Caco-2 (cell line): ENCODE measurements around the gene EFNA2. TPM values are rescaled to one million over a fixed set of nuclear protein-coding genes. Genes with fewer than 3 reads are reported as not detected.

Experiments
- BruUV-seq: library from RNA; stranded (reverse); fragments of 400-500 nt; replicated peaks from 2 replicates; lab custom pipeline; 2021; lab: Mats Ljungman, UMichigan
- CTCF ChIA-PET: fragments of 300-600 bp; sonication (Branson Sonifier 250); formaldehyde crosslinking; loops from one replicate; lab custom pipeline; 2022; ENCODE audit warnings: antibody characterized with exemption; lab: Charles Lee
- POLR2A ChIA-PET: fragments of 300-600 bp; sonication (Branson Sonifier 250); formaldehyde crosslinking; loops from one replicate; lab custom pipeline; 2022; ENCODE audit warnings: antibody characterized with exemption; lab: Charles Lee
- DNase-seq, 2 experiments: peaks; one replicate each; pipeline versions ENCODE4 v3.0.0 to v3.0.0-alpha.2; 2020 to 2022
- H3K27me3 ChIP-seq: replicated peaks from 2 replicates; pipeline ENCODE4 v1.6.0; 2011; ENCODE audit warnings: low read length; ENCODE audit not compliant: control insufficient read depth, insufficient read depth
- H3K36me3 ChIP-seq: 2 replicates; pipeline ENCODE4 v1.5.1; 2011; ENCODE audit warnings: low read length; ENCODE audit not compliant: control insufficient read depth, insufficient read depth
- H3K4me1 ChIP-seq: fragments of 250-450 bp; sonication (Bioruptor Pico); 2 replicates; pipeline ENCODE4 v1.5.1; 2020; ENCODE audit warnings: mild to moderate bottlenecking
- H3K4me3 ChIP-seq: 2 replicates; pipeline ENCODE4 v1.5.1; 2011; ENCODE audit warnings: low read depth, mild to moderate bottlenecking, control low read depth, low read length
- H3K9me3 ChIP-seq: fragments of 250-450 bp; sonication (Bioruptor Pico); 2 replicates; pipeline ENCODE4 v1.5.1; 2020; ENCODE audit warnings: mild to moderate bottlenecking, moderate library complexity
- H3K27ac Mint-ChIP-seq: one replicate; pipeline ENCODE4 v1.8.0; 2022; ENCODE audit warnings: mixed read lengths; ENCODE audit not compliant: unreplicated experiment
- H3K27me3 Mint-ChIP-seq: one replicate; pipeline ENCODE4 v1.8.0; 2022; ENCODE audit warnings: mixed read lengths; ENCODE audit not compliant: insufficient read depth, unreplicated experiment
- H3K36me3 Mint-ChIP-seq: one replicate; pipeline ENCODE4 v1.8.0; 2022; ENCODE audit warnings: mild to moderate bottlenecking, mixed read lengths; ENCODE audit not compliant: insufficient read depth, unreplicated experiment
- H3K4me1 Mint-ChIP-seq: one replicate; pipeline ENCODE4 v1.8.0; 2022; ENCODE audit warnings: low read depth, mixed read lengths; ENCODE audit not compliant: unreplicated experiment
- H3K4me3 Mint-ChIP-seq: one replicate; pipeline ENCODE4 v1.8.0; 2022; ENCODE audit warnings: mild to moderate bottlenecking, moderate library complexity, mixed read lengths; ENCODE audit not compliant: unreplicated experiment
- H3K9me3 Mint-ChIP-seq: one replicate; pipeline ENCODE4 v1.8.0; 2022; ENCODE audit warnings: mixed read lengths; ENCODE audit not compliant: unreplicated experiment
- intact Hi-C: fragments of 100-400 bp; cut with micrococcal nuclease; formaldehyde crosslinking; loops from one replicate; pipeline ENCODE4 v1.10.0; 2022; ENCODE audit not compliant: unreplicated experiment
- total RNA-seq: library from RNA; stranded (reverse); gene quantifications from 2 replicates; pipeline ENCODE4 v1.2.3, GENCODE V29; 2022
- TF ChIP-seq, protein P1 (sequence below), 2 experiments: fragments of 200-600 bp in 1 of 2; IDR thresholded peaks; 1 replicate in 1 of 2; 2 replicates in 1 of 2; pipeline versions ENCODE4 v1.5.1 to v1.8.0; 2011 to 2022; ENCODE audit warnings: antibody characterized with exemption in 1 of 2, control low read depth in 1 of 2, inconsistent platforms in 1 of 2, low read depth in 1 of 2, low read length in 1 of 2, mild to moderate bottlenecking in 1 of 2, moderate library complexity in 1 of 2; ENCODE audit not compliant: insufficient read depth in 1 of 2, severe bottlenecking in 1 of 2, unreplicated experiment in 1 of 2

Gene EFNA2
- total RNA-seq, 1 experiment from 2014 or later = 18.6 TPM

DNA sequence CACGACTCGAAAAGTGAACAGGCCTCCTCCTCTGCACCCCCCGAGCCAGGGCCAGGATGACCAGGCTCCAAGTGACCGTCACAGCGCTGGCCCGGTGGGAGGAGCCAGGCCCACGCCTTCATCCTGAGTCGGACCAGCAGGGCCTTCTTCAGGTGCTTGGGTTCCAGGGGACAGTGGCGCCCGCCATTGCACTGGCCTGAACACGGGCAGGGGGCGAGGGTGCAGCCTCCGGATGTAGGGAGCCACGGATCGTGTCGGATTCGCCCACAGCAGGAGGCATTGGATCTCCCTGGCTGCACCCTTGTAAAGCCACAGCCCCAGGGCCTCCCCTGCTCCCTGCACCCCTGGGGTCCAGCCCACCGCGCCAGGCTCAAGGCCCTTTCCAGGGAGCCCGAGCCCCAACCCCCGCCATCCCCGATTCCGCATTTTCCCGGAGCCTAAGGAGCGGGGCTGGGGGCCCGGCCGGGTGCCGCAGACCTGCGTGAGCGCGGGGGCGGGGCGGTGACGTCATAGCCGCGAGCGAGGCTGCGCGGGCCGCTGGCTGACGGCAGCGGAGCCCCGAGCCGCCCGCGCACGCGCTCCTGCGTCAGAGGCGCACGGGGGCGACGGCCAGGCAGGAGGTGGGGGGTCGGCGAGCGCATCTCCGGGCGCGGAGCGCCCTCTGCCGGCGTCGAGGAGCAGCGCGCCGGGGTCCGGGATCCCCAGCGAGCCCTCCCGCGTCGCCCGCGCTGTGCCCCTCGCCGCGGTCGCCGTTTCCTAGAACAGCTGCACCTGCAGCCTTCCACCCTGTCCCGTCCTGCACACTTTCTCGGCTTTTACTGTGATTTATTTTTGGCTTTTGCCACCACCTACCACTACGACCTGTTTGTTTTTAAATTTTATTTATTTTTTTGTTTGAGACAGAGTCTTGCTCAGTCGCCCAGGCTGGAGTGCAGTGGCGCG, 45.6 kb upstream of the EFNA2 start:
- intact Hi-C loops = no loop called here
- CTCF ChIA-PET = interaction anchor here (0.5 to 2.1 kb wide), 4 partner anchors 17 to 79 kb away, joined by 3 to 23 read pairs (median 4); partner anchors contain the start of gene CIRBP

GRCh38 chr19:1240925-1241324, 44.7 kb upstream of the EFNA2 start:
- Histone ChIP-seq H3K9me3 (no peaks in the 10 kb centered on the region), H3K27me3 (no peaks in the 10 kb centered on the region), H3K36me3 (no peaks in the 10 kb centered on the region), H3K4me1 (peaks cover 41% of the 10 kb centered on the region), H3K4me3 (peak overlapping the region; percentile 45)
- TF ChIP-seq, protein P1, sequence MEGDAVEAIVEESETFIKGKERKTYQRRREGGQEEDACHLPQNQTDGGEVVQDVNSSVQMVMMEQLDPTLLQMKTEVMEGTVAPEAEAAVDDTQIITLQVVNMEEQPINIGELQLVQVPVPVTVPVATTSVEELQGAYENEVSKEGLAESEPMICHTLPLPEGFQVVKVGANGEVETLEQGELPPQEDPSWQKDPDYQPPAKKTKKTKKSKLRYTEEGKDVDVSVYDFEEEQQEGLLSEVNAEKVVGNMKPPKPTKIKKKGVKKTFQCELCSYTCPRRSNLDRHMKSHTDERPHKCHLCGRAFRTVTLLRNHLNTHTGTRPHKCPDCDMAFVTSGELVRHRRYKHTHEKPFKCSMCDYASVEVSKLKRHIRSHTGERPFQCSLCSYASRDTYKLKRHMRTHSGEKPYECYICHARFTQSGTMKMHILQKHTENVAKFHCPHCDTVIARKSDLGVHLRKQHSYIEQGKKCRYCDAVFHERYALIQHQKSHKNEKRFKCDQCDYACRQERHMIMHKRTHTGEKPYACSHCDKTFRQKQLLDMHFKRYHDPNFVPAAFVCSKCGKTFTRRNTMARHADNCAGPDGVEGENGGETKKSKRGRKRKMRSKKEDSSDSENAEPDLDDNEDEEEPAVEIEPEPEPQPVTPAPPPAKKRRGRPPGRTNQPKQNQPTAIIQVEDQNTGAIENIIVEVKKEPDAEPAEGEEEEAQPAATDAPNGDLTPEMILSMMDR (IDR thresholded peaks at IDR 0.05; ENCODE audit: insufficient read depth in 1 of 2, low read depth in 1 of 2, low read length in 1 of 2, severe bottlenecking in 1 of 2, unreplicated experiment in 1 of 2) = no peak
- POLR2A ChIA-PET = interaction anchor here (1.6 to 2.3 kb wide), 2 partner anchors 26 to 28 kb away, joined by 8 to 30 read pairs; partner anchors contain the start of gene CIRBP
- CTCF ChIA-PET = interaction anchor here (0.5 to 2.1 kb wide), 5 partner anchors 18 to 78 kb away, joined by 3 to 23 read pairs (median 3); partner anchors contain the start of gene CIRBP
- BruUV-seq = no TSS peak
- peak overlapping the region; percentile 81 for H3K27ac Mint-ChIP-seq
- no peaks in the 10 kb centered on the region for H3K4me1 Mint-ChIP-seq
- DNase-seq = no peak
- H3K9me3 Mint-ChIP-seq = no peaks in the 10 kb centered on the region
- intact Hi-C loops = no loop called here
- H3K4me3 Mint-ChIP-seq = peak overlapping the region; percentile 76
- peaks cover 13% of the 10 kb centered on the region for H3K36me3 Mint-ChIP-seq
- no peaks in the 10 kb centered on the region for H3K27me3 Mint-ChIP-seq

More for the DNA sequence above, 45.6 kb upstream of the EFNA2 start:
- TF ChIP-seq, protein P1 (IDR thresholded peaks at IDR 0.05; ENCODE audit: insufficient read depth in 1 of 2, low read depth in 1 of 2, low read length in 1 of 2, severe bottlenecking in 1 of 2, unreplicated experiment in 1 of 2) = peak; percentile 51 to 84
- peaks cover 13% of the 10 kb centered on the region for H3K36me3 Mint-ChIP-seq
- Histone ChIP-seq H3K4me3 (peak overlapping the region; percentile 45), H3K27me3 (no peaks in the 10 kb centered on the region), H3K36me3 (no peaks in the 10 kb centered on the region), H3K9me3 (no peaks in the 10 kb centered on the region), H3K4me1 (peaks cover 36% of the 10 kb centered on the region)
- POLR2A ChIA-PET = interaction anchor here (1.6 to 2.3 kb wide), 3 partner anchors 27 to 29 kb away, joined by 8 to 30 read pairs (median 8); partner anchors contain the start of gene CIRBP
- peak; percentile 85 to 94 for DNase-seq
- peak overlapping the region; percentile 76 for H3K4me3 Mint-ChIP-seq
- no peaks in the 10 kb centered on the region for H3K4me1 Mint-ChIP-seq
- no peaks in the 10 kb centered on the region for H3K27me3 Mint-ChIP-seq
- H3K27ac Mint-ChIP-seq = no peak overlapping the region
- no peaks in the 10 kb centered on the region for H3K9me3 Mint-ChIP-seq
- BruUV-seq = no TSS peak

DNA sequence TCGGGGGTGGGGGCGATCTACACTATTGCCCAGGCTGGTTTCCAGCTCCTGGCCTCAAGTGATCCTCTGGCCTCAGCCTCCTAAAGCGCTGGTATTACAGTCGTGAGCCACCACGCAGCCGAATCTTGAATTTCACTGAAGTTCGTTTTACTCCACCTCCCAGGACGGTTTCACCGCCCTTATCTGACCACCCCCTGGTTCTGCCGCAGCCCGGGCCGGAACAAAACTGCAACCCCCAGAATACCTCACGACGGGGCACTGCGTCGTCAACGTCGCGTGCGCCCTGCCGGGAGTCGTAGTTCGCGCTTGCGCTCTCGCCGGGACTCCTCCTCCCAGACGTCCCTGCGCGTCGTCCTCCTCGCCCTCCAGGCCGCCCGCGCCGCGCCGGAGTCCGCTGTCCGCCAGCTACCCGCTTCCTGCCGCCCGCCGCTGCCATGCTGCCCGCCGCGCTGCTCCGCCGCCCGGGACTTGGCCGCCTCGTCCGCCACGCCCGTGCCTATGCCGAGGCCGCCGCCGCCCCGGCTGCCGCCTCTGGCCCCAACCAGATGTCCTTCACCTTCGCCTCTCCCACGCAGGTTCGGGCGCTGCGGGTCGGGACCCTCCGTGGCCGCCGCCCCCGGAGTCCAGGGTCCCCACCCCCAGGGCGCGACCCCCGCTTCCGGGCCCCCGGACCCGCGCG, 44.1 kb upstream of the EFNA2 start, which contains the start of gene ATP5F1D:
Gene ATP5F1D (plus strand): TSS at position 335 of the 679 bp plus-strand sequence. CDS start 100 bp downstream, at position 435.
- H3K9me3 ChIP-seq = no peaks in the 10 kb centered on the region
- peaks cover 16% of the 10 kb centered on the region for H3K36me3 Mint-ChIP-seq
- no peaks in the 10 kb centered on the region for H3K9me3 Mint-ChIP-seq
- H3K4me3 Mint-ChIP-seq = peak within 1 kb of the TSS; percentile 76
- TF ChIP-seq, protein P1 (IDR thresholded peaks at IDR 0.05; ENCODE audit: insufficient read depth in 1 of 2, low read depth in 1 of 2, low read length in 1 of 2, severe bottlenecking in 1 of 2, unreplicated experiment in 1 of 2) = no peak
- peaks cover 43% of the 10 kb centered on the region for H3K4me1 ChIP-seq
- H3K27me3 Mint-ChIP-seq = no peaks in the 10 kb centered on the region
- H3K27me3 ChIP-seq = no peaks in the 10 kb centered on the region
- CTCF ChIA-PET = interaction anchor here (0.6 to 2.1 kb wide), 4 partner anchors 19 to 27 kb away, joined by 3 to 23 read pairs (median 4); partner anchors contain the start of gene CIRBP
- POLR2A ChIA-PET = interaction anchor here (1.6 to 2.3 kb wide), 2 partner anchors 25 to 28 kb away, joined by 8 to 30 read pairs; partner anchors contain the start of gene CIRBP
- H3K36me3 ChIP-seq = no peaks in the 10 kb centered on the region
- H3K4me1 Mint-ChIP-seq = no peaks in the 10 kb centered on the region
- peak within 1 kb of the TSS; percentile 45 for H3K4me3 ChIP-seq
- DNase-seq = peak; percentile 92
- H3K27ac Mint-ChIP-seq = peak within 1 kb of the TSS; percentile 81
- BruUV-seq = no TSS peak
- intact Hi-C loops = no loop called here
